CD4-positive, alpha-beta T cell treated with Interleukin-4 for 4 hours (primary cell): Measurements from ENCODE around the gene FBXO10.
"Not testable (repeated sequence)": the region's sequence is repeated elsewhere in the genome, so short reads cannot be mapped to it uniquely, and the experiment has no call there.

Source experiments
- DNase-seq: peaks from one replicate; pipeline ENCODE4 v3.0.0-alpha.2; 2020

The FBXO10 gene

GRCh38 chr9:37471942-37472684 is 104.1 kb downstream of the FBXO10 start:
- no peak for DNase-seq

- DNase-seq = no peak
Measured at GRCh38 chr9:37468620-37469019, 107.6 kb downstream of the FBXO10 start.

GRCh38 chr9:37467530-37467929 is 108.7 kb downstream of the FBXO10 start:
- DNase-seq = not testable (repeated sequence)

GRCh38 chr9:37466037-37466709 is 110.0 kb downstream of the FBXO10 start:
- no peak for DNase-seq

- peak; percentile 99 for DNase-seq
Measured at GRCh38 chr9:37465249-37466036, 110.7 kb downstream of the FBXO10 start, which contains the start of gene ZBTB5. ZBTB5 (minus strand) TSS chr9:37465450; CDS start chr9:37442551, 22,899 bp downstream.

GRCh38 chr9:37464426-37465248 is 111.5 kb downstream of the FBXO10 start:
- DNase-seq = peak; percentile 65

- no peak for DNase-seq
Measured at GRCh38 chr9:37464006-37464405, 112.2 kb downstream of the FBXO10 start.
